Measurements from ENCODE around the gene KDM2B. TPM values are rescaled to one million over a fixed set of nuclear protein-coding genes. Genes with fewer than 3 reads are reported as not detected.

KDM2B gene
- polyA plus RNA-seq, 1 of the 3 experiments (the other 2 are of a cell fraction): 11.5 TPM

- Histone ChIP-seq H3K79me2 (ENCODE audit: insufficient read depth) (no peaks in the 10 kb centered on the region), H3K36me3 (replicated peaks in 1 of 2; ENCODE audit: control insufficient read depth in 1 of 2, insufficient read depth in 2 of 2, low read length in 1 of 2) (no peaks in the 10 kb centered on the region), H3K9me3 (no peaks in the 10 kb centered on the region), H3K4me3 (ENCODE audit: low read depth in 2 of 2, low read length in 1 of 2) (no peak overlapping the region), H3F3A (replicated peaks; ENCODE audit: insufficient read depth) (no peaks in the 10 kb centered on the region), H3K9me2 (no peaks in the 10 kb centered on the region), H2AFZ (ENCODE audit: low read depth) (no peak overlapping the region), H4K20me1 (ENCODE audit: insufficient read depth) (no peaks in the 10 kb centered on the region), H3K9ac (no peak overlapping the region), H3K27me3 (ENCODE audit: insufficient read depth) (no peaks in the 10 kb centered on the region), H3K4me2 (no peak overlapping the region), H3K27ac (ENCODE audit: low read depth in 2 of 2, low read length in 1 of 2) (no peak overlapping the region), H3K4me1 (ENCODE audit: control insufficient read depth in 1 of 2, insufficient read depth in 2 of 2, low read depth in 1 of 2, low read length in 1 of 2) (no peaks in the 10 kb centered on the region)
- POLR2A ChIA-PET: no interaction called here
- WGBS (ENCODE audit: low lambda C conversion rate): 78% methylated on average over 19 of the region's 19 CpGs
- CTCF ChIA-PET: interaction anchor here (0.6 to 3.6 kb wide), 24 partner anchors 9 to 300 kb away, joined by 3 to 26 read pairs (median 4); partner anchors contain the start of genes MORN3 and RHOF
- DNase-seq: peak; percentile 73
- TF ChIP-seq FOXJ3 (CRISPR knock-in tag; IDR thresholded peaks at IDR 0.05): no peak
- TF ChIP-seq CTCF (IDR thresholded peaks at IDR 0.05): peak; percentile 86
- peak; percentile 51 for TF ChIP-seq RAD21 (IDR thresholded peaks at IDR 0.05; ENCODE audit: low read length)
- peak; percentile 50 for TF ChIP-seq SMC3 (IDR thresholded peaks at IDR 0.05; ENCODE audit: low read depth, low read length)
Observed at GRCh38 chr12:121494093-121494787, 86.6 kb downstream of the KDM2B start.

GRCh38 chr12:121490401-121491281 is 90.2 kb downstream of the KDM2B start:
- DNase-seq: no peak
- H3K27me3 ChIP-seq (ENCODE audit: insufficient read depth): no peaks in the 10 kb centered on the region
- no peak overlapping the region for H3K4me2 ChIP-seq
- no peaks in the 10 kb centered on the region for H3K36me3 ChIP-seq (replicated peaks in 1 of 2; ENCODE audit: control insufficient read depth in 1 of 2, insufficient read depth in 2 of 2, low read length in 1 of 2)
- no peaks in the 10 kb centered on the region for H3K9me3 ChIP-seq
- no peak overlapping the region for H3K27ac ChIP-seq (ENCODE audit: low read depth in 2 of 2, low read length in 1 of 2)
- no peaks in the 10 kb centered on the region for H3K9me2 ChIP-seq
- WGBS (ENCODE audit: low lambda C conversion rate): 88% methylated on average over 15 of the region's 15 CpGs
- no peak for TF ChIP-seq RAD21 (IDR thresholded peaks at IDR 0.05; ENCODE audit: low read length)
- no peak for TF ChIP-seq MXI1 (IDR thresholded peaks at IDR 0.05; ENCODE audit: low read depth, low read length)
- TF ChIP-seq TEAD4 (IDR thresholded peaks at IDR 0.05; ENCODE audit: borderline replicate concordance, insufficient read depth): no peak
- no peak for TF ChIP-seq USF2 (IDR thresholded peaks at IDR 0.05; ENCODE audit: borderline replicate concordance, low read depth, low read length)
- no peak for TF ChIP-seq POLR2AphosphoS5 (IDR thresholded peaks at IDR 0.05; ENCODE audit: low read depth, low read length)
- no peak for TF ChIP-seq ZBTB33 (IDR thresholded peaks at IDR 0.05; ENCODE audit: borderline replicate concordance, low read depth)
- TF ChIP-seq FOXM1 (IDR thresholded peaks at IDR 0.05; ENCODE audit: low read depth): no peak
- TF ChIP-seq YY1 (IDR thresholded peaks at IDR 0.05; ENCODE audit: low read depth): no peak
- TF ChIP-seq PBX3 (IDR thresholded peaks at IDR 0.05): no peak
- no peak for TF ChIP-seq SMC3 (IDR thresholded peaks at IDR 0.05; ENCODE audit: low read depth, low read length)
- no peak for TF ChIP-seq MEF2A (IDR thresholded peaks at IDR 0.05; ENCODE audit: borderline replicate concordance, low read depth)
- TF ChIP-seq ELF1 (IDR thresholded peaks at IDR 0.05): no peak
- ChIA-PET CTCF (interaction anchor here (0.6 to 2.9 kb wide), 4 partner anchors 9 to 178 kb away, joined by 3 to 10 read pairs (median 6); partner anchors contain the start of gene KDM2B), POLR2A (no interaction called here)
- no peaks in the 10 kb centered on the region for H3K79me2 ChIP-seq (ENCODE audit: insufficient read depth)
- H3K9ac ChIP-seq: no peak overlapping the region
- H3K4me1 ChIP-seq (ENCODE audit: control insufficient read depth in 1 of 2, insufficient read depth in 2 of 2, low read depth in 1 of 2, low read length in 1 of 2): no peaks in the 10 kb centered on the region
- H4K20me1 ChIP-seq (ENCODE audit: insufficient read depth): no peaks in the 10 kb centered on the region
- no peak overlapping the region for H3K4me3 ChIP-seq (ENCODE audit: low read depth in 2 of 2, low read length in 1 of 2)
- H2AFZ ChIP-seq (ENCODE audit: low read depth): no peak overlapping the region
- no peaks in the 10 kb centered on the region for H3F3A ChIP-seq (replicated peaks; ENCODE audit: insufficient read depth)

All from SK-N-SH (cell line).